LNCAP (cell line): Measurements from ENCODE around the gene EML6.

Experiments
- CTCF ChIP-seq: fragments of 450-650 bp; IDR thresholded peaks from 2 replicates; pipeline ENCODE4 v1.5.1; 2017; ENCODE audit warnings: mild to moderate bottlenecking

Gene EML6

GRCh38 chr2:54724560-54725342, 1.3 kb downstream of the EML6 start:
- no peak for TF ChIP-seq CTCF

GRCh38 chr2:54725343-54726099, 2.1 kb downstream of the EML6 start:
- TF ChIP-seq CTCF: no peak

GRCh38 chr2:54726431-54726830, 3.0 kb downstream of the EML6 start:
- no peak for TF ChIP-seq CTCF

- no peak for TF ChIP-seq CTCF
These were observed 3.5 kb downstream of the EML6 start for GRCh38 chr2:54726940-54727339.

GRCh38 chr2:54728669-54729120, 5.2 kb downstream of the EML6 start:
- no peak for TF ChIP-seq CTCF

GRCh38 chr2:54735636-54736035, 12.2 kb downstream of the EML6 start:
- TF ChIP-seq CTCF: no peak

- TF ChIP-seq CTCF: no peak
These were observed 14.8 kb downstream of the EML6 start for GRCh38 chr2:54738281-54738680.
